Cardiac septum (tissue), 1 donor: ENCODE results near the gene MAB21L1. TPM values are rescaled to one million over a fixed set of nuclear protein-coding genes. Genes with fewer than 3 reads are reported as not detected.

Experiments used
- DNase-seq: peaks from one replicate; pipeline ENCODE4 v3.0.0-alpha.2; 2020; ENCODE audit warnings: low spot score
- intact Hi-C: fragments of 100-400 bp; cut with DNase I; formaldehyde crosslinking; loops from one replicate; pipeline ENCODE4 v1.14.0; 2022
- total RNA-seq: library from RNA; stranded (reverse); fragmentation: NEBNext Ultra II Directional; extraction: Animal tissue kit (Norgen Biotek cat#: 25700); gene quantifications from one replicate; pipeline ENCODE4 v1.2.1, GENCODE V29; 2021
- donor health status: DM: no; HTN: no; CAD: no.

MAB21L1 gene
- total RNA-seq, 1 donor from 2014 or later = 0.27 TPM

DNA sequence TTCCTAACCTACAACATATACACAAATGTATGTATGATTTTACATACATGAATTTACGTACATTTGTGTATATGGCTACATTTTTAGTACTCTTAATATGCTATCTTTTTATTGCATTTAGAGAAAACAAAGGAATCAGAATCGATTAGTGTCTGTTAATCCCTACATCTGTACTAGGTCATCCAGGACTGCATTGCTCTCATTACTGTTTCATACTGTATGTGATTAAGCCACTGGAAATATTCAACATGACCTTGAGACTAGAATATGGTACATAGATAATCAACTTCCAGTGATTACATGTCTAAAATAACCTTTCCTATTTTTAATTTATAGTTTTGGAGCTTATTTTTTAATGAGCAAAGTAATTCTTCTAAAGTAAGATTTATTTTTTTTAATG is 5.3 kb upstream of the MAB21L1 start:
- no peak for DNase-seq
- intact Hi-C loops = no loop called here

- intact Hi-C loops = no loop called here
- no peak for DNase-seq
These were observed 3.9 kb upstream of the MAB21L1 start for GRCh38 chr13:35480346-35480745.

DNA sequence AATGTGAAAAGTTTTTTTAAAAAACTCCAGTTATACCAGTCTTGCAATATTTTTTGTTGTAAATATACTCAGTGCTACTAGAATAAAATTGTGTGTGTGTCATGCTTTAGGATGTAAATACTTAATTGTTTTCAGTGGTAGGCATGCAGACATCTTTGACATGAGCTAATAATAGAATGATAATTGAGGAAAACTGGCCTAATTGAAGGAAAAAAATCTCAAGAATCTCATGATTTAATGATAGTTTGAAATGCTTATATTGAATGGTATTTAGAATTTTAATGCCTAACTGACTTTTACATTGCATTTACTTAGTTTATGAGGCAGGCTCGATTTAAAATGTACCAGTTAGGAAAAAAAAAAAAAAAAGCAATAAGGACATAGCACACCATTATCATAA is 3.2 kb upstream of the MAB21L1 start:
- no peak for DNase-seq
- intact Hi-C loops = no loop called here

DNA sequence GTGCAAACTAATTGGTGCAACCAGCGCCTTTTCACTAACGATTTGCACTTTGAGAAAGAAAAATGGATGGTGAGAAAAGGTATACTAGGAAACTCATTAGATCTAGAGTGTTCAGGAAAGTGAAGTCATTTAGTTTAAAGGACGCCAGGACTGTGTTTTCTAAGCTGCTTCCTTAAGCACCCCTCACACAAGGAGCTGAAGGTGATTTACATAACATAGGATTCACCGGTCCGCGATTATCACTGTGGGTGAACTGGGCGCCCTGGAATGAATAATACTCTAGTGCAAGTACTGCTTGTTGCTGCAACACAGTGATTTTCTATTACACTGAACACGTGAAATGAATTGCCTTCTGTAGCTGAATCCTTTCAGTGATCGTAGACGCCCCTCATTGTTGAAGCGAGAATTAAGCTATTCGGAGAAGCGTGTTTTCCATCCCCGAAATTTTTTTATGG is 2.6 kb upstream of the MAB21L1 start:
- intact Hi-C loops = no loop called here
- DNase-seq = no peak

GRCh38 chr13:35478271-35479037 is 2.0 kb upstream of the MAB21L1 start:
- no peak for DNase-seq
- intact Hi-C loops = no loop called here

GRCh38 chr13:35477386-35477946 is 977 bp upstream of the MAB21L1 start:
- intact Hi-C loops = no loop called here
- DNase-seq = no peak

GRCh38 chr13:35475212-35475959 is 1.1 kb downstream of the MAB21L1 start:
- intact Hi-C loops = no loop called here
- DNase-seq = no peak

DNA sequence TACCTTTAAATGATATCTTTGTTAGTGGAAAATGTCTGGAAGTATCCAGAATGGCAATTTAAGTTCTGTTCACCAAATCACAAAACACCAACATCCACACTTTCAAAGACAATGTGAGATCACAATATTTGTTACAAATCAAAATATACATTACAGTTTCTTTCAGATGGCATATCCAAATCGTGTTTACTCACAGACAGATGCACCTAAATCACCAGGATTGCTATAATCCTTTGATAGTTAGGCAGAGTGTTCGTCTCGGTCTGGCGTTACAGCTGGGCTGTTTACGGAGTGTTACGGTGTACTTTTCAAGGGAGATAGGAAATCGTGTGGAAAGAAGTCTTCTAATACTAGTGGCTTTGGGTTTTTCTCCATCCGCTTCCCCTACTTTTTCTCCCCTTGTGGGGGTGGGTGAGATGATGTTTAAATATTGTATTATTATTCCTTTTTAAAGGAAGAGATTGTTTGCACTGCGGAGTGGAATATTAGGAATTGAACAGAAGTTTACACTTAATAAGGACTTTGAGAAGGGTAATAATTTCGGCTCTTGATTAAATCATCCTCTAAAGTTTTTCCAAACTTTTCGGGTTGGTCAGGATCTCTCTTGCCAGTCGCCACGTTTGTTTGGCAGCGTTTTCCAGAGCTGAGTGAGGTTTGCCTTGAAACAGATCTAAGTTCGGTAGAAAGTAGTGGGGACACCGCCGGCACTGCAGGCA is 1.8 kb downstream of the MAB21L1 start:
- no peak for DNase-seq
- intact Hi-C loops = no loop called here

GRCh38 chr13:35473802-35474201 is 2.7 kb downstream of the MAB21L1 start:
- intact Hi-C loops = no loop called here

GRCh38 chr13:35473206-35473775 is 3.2 kb downstream of the MAB21L1 start:
- intact Hi-C loops = no loop called here
- no peak for DNase-seq

More at GRCh38 chr13:35473802-35474201, 2.7 kb downstream of the MAB21L1 start:
- no peak for DNase-seq

DNA sequence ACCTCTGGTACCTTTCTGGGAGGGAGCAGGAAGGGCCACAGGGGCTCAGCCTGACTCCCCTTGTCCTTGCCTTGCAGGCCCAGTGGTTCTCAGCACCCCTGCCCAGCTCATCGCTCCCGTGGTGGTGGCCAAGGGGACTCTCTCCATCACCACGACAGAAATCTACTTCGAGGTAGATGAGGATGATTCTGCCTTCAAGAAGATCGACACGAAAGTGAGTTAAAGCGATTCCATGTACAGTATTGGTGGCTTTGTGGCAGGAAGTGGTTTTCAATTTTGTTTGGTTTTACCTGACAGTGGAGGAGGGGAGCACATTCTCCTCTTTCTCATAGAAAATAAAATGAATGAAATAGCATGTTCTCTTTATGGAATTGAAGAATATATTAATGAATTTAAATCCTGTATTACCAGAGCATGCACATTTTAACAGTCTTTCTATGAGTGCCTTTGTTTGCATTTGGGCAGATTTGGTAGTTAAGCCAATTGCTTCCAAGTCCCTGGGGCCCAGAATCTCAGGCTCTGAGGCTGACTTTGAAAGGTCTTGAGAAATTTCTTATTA is 4.1 kb downstream of the MAB21L1 start:
- no peak for DNase-seq
- intact Hi-C loops = no loop called here

GRCh38 chr13:35471706-35472322 is 4.7 kb downstream of the MAB21L1 start:
- no peak for DNase-seq
- intact Hi-C loops = no loop called here

DNA sequence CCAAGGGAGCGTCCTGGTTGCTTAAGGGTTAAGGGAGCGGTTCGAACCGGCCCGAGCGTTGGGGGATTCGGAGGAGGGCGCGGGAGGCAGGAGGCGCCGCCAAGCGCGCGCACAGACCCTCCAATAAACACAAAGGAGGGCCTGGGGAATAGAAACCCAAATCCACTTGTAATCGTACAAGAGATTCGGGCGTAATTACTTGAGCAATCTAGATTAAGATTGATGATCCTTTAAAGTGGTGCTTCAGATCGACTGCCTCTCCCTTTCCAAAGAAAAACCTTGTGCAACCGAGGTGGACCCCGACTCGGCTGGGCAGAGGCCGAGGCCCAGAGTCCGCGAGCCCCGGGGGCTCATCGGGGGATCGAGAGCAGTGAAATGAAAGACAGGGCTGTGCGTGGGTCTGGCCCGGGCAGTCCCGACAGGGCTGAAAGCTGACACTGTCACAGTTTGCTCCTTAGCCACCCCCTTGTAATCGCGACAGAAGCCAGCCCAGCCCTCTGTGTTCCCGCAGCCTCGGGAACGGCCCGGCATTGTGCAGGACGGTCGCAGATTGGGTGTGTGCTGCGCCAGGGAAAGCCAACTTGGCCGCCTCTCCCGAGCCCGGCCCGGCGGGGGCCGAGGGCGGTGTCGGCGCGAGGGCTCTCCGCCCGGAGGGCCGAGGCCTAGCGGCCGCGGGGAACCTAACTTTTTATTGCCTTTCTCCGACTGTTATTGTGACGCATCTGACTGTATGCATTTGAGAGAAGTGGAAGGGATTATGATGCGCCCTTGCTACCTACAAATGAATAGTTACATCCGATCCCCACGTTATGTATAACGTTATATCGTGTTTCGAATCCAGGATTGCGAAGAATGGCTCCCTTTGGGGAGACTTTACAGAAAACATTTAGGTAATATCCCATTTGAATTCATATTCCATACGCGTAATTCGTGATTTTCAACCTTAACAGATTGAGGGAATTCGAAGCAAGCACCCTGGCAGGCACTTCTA is 5.5 kb downstream of the MAB21L1 start:
- no peak for DNase-seq
- intact Hi-C loops = no loop called here

DNA sequence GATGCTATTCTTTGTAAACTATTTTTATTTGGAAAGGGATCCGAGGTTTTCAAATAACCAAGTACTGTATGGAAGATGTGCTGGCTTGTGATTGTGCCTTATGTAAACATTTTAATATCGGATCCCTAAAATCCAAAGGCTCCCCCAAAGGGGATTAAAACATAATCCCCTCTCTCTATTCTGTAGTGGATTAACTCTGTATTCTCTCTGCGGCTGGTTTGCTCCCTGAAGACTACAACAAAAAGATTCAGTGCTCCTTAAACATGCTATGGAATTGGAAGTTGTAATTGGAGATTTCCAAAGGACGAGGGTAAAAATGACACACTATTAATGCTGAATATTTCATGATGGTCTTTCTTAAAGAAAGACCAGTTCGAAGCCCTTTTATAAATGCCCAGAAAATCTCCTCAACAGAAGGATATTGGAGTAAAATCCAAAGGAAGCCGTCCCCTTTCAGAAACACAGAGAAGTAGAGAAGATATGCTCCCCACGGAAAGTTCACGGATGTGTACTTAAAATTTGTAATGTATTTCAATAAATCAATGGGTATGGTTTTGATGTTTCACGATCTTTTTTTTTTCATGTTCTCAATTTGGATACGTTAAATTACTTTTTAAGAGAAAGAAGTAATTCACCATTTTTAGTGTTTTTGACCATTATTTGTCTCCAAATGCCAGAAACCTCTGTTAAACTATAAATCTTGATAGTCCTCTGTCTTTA is 6.5 kb downstream of the MAB21L1 start:
- DNase-seq = no peak
- intact Hi-C loops = no loop called here

GRCh38 chr13:35468195-35468594 is 8.3 kb downstream of the MAB21L1 start:
- intact Hi-C loops = no loop called here
- DNase-seq = no peak

- DNase-seq = no peak
- intact Hi-C loops = no loop called here
These were observed 11.1 kb downstream of the MAB21L1 start for GRCh38 chr13:35465371-35465770.

DNA sequence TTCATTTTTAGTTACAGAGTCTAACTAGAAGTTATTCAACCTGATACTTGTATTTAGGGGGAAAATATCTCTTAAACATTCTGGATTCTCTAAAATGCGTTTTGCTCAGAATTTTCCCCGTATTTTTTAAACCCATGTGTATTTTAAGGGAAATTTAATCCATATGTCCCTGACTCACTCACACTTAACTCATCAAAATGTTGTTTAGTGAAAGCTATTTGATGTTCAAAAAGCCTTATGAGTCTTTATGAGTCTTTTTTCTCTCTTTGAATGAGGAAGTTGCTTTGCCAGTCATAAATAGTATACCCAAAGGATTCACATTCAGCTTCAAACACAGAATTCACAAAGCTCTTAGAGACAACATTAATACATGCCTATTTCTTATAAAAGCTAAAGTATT is 16.4 kb downstream of the MAB21L1 start:
- intact Hi-C loops = no loop called here
- DNase-seq = no peak
